Tibial nerve (tissue), 4 donors: ENCODE results near the gene FYCO1. TPM values are rescaled to one million over a fixed set of nuclear protein-coding genes. Genes with fewer than 3 reads are reported as not detected.

ENCODE experiments used
- DNase-seq, 2 donors: peaks; one replicate each; pipeline ENCODE4 v3.0.0-alpha.2; 2019; ENCODE audit warnings: low spot score in 2 of 2
- H3K27ac ChIP-seq, 4 donors: fragments of 200-600 bp; sonication (generic) in 3 of 4; one replicate each; pipeline ENCODE4 v1.5.1; 2017 to 2019; ENCODE audit warnings: mild to moderate bottlenecking in 1 of 4
- H3K27me3 ChIP-seq, 2 donors: fragments of 200-600 bp; sonication (generic) in 1 of 2; one replicate each; pipeline versions ENCODE4 v1.5.1 to v1.6.0; 2017 to 2019
- H3K36me3 ChIP-seq, 3 donors: fragments of 200-600 bp; sonication (generic); one replicate each; pipeline ENCODE4 v1.5.1; 2018 to 2019
- H3K4me1 ChIP-seq, 4 donors: fragments of 200-600 bp; sonication (generic) in 3 of 4; one replicate each; pipeline ENCODE4 v1.5.1; 2017 to 2019
- H3K4me3 ChIP-seq, 4 donors: fragments of 200-600 bp; sonication (generic) in 3 of 4; one replicate each; pipeline ENCODE4 v1.5.1; 2017 to 2019; ENCODE audit warnings: mild to moderate bottlenecking in 1 of 4, moderate library complexity in 1 of 4
- H3K9me3 ChIP-seq, 4 donors: fragments of 200-600 bp; sonication (generic) in 3 of 4; one replicate each; pipeline ENCODE4 v1.5.1; 2017 to 2019
- CTCF ChIP-seq, 5 experiments: fragments of 200-600 bp in 3 of 5; fragments of 450-650 bp in 2 of 5; sonication (generic) in 3 of 5; IDR thresholded peaks; one replicate each; pipeline ENCODE4 v1.5.1; 2016 to 2019; ENCODE audit warnings: antibody characterized with exemption in 5 of 5, mild to moderate bottlenecking in 3 of 5, moderate library complexity in 2 of 5
- EP300 ChIP-seq, 2 donors: sonication (generic); formaldehyde crosslinking; IDR thresholded peaks; one replicate each; pipeline ENCODE4 v1.6.1; 2017; ENCODE audit warnings: antibody characterized with exemption in 2 of 2, mild to moderate bottlenecking in 1 of 2
- POLR2A ChIP-seq, 2 donors: fragments of 450-650 bp; IDR thresholded peaks; one replicate each; pipeline ENCODE4 v1.6.1; 2017; ENCODE audit warnings: antibody characterized with exemption in 2 of 2, mild to moderate bottlenecking in 2 of 2, moderate library complexity in 2 of 2
- WGBS, 2 donors: methylation state at CpG; one replicate each; pipeline ENCODE4 v1.1.5; 2018; 5-methylcytosine and 5-hydroxymethylcytosine counted together
- total RNA-seq, 4 donors: library from RNA; depleted of rRNA; stranded (reverse); fragments of >200 nt; gene quantifications; one replicate each; pipeline ENCODE4 v1.1.0, GENCODE V29; 2016

FYCO1 gene
- total RNA-seq, 4 donors from 2014 or later: 61.7 to 85.2 (median 67.9) TPM

GRCh38 chr3:45937206-45938042 is 58.2 kb downstream of the FYCO1 start:
- peaks cover 0 to 7% (median 0%) of the 10 kb centered on the region in 4 donors for H3K4me1 ChIP-seq
- 92 to 95% methylated on average over 8 of the region's 8 CpGs for WGBS, 2 donors
- no peak for DNase-seq
- peaks cover 0 to 6% (median 0%) of the 10 kb centered on the region in 4 donors for H3K9me3 ChIP-seq
- H3K27me3 ChIP-seq: no peaks in the 10 kb centered on the region
- H3K27ac ChIP-seq: no peak overlapping the region
- TF ChIP-seq CTCF (IDR thresholded peaks at IDR 0.05) (no peak), POLR2A (IDR thresholded peaks at IDR 0.05) (no peak), EP300 (IDR thresholded peaks at IDR 0.05) (no peak)
- peaks cover 0 to 79% (median 10%) of the 10 kb centered on the region in 3 donors for H3K36me3 ChIP-seq
- no peak overlapping the region for H3K4me3 ChIP-seq

- peaks cover 0 to 7% (median 0%) of the 10 kb centered on the region in 4 donors for H3K4me1 ChIP-seq
- DNase-seq: no peak
- no peak overlapping the region for H3K4me3 ChIP-seq
- H3K27me3 ChIP-seq: no peaks in the 10 kb centered on the region
- H3K9me3 ChIP-seq: peaks cover 0 to 6% (median 0%) of the 10 kb centered on the region in 4 donors
- WGBS, 2 donors: 88 to 94% methylated on average over 9 of the region's 9 CpGs
- TF ChIP-seq EP300 (IDR thresholded peaks at IDR 0.05) (no peak), CTCF (IDR thresholded peaks at IDR 0.05) (no peak), POLR2A (IDR thresholded peaks at IDR 0.05) (no peak)
- peaks cover 0 to 78% (median 10%) of the 10 kb centered on the region in 3 donors for H3K36me3 ChIP-seq
- no peak overlapping the region for H3K27ac ChIP-seq
Observed at GRCh38 chr3:45936261-45936660, 59.4 kb downstream of the FYCO1 start.

GRCh38 chr3:45933591-45933990 is 62.0 kb downstream of the FYCO1 start:
- Histone ChIP-seq H3K27ac (no peak overlapping the region), H3K4me3 (no peak overlapping the region), H3K27me3 (no peaks in the 10 kb centered on the region), H3K36me3 (peaks cover 0 to 92% (median 18%) of the 10 kb centered on the region in 3 donors), H3K4me1 (no peaks in the 10 kb centered on the region), H3K9me3 (no peaks in the 10 kb centered on the region)
- DNase-seq: no peak
- TF ChIP-seq CTCF (IDR thresholded peaks at IDR 0.05) (no peak), EP300 (IDR thresholded peaks at IDR 0.05) (no peak), POLR2A (IDR thresholded peaks at IDR 0.05) (no peak)
- WGBS, 2 donors: 79 to 83% methylated on average over 4 of the region's 4 CpGs

GRCh38 chr3:45932112-45932511 is 63.5 kb downstream of the FYCO1 start:
- WGBS, 2 donors: 88 to 97% methylated on average over 4 of the region's 4 CpGs
- peaks cover 0 to 96% (median 23%) of the 10 kb centered on the region in 3 donors for H3K36me3 ChIP-seq
- no peaks in the 10 kb centered on the region for H3K9me3 ChIP-seq
- no peak overlapping the region for H3K4me3 ChIP-seq
- TF ChIP-seq EP300 (IDR thresholded peaks at IDR 0.05) (no peak), CTCF (IDR thresholded peaks at IDR 0.05) (no peak), POLR2A (IDR thresholded peaks at IDR 0.05) (no peak)
- no peaks in the 10 kb centered on the region for H3K27me3 ChIP-seq
- H3K27ac ChIP-seq: no peak overlapping the region
- no peak for DNase-seq
- no peaks in the 10 kb centered on the region for H3K4me1 ChIP-seq

- 83 to 86% methylated on average over 6 of the region's 6 CpGs for WGBS, 2 donors
- H3K36me3 ChIP-seq: peaks cover 0 to 96% (median 23%) of the 10 kb centered on the region in 3 donors
- no peak overlapping the region for H3K27ac ChIP-seq
- H3K9me3 ChIP-seq: no peaks in the 10 kb centered on the region
- TF ChIP-seq POLR2A (IDR thresholded peaks at IDR 0.05) (no peak), EP300 (IDR thresholded peaks at IDR 0.05) (no peak), CTCF (IDR thresholded peaks at IDR 0.05) (no peak)
- H3K4me3 ChIP-seq: no peak overlapping the region
- no peaks in the 10 kb centered on the region for H3K27me3 ChIP-seq
- no peaks in the 10 kb centered on the region for H3K4me1 ChIP-seq
- no peak for DNase-seq
Observed at GRCh38 chr3:45931496-45931895, 64.1 kb downstream of the FYCO1 start.
